HL-60 (cell line): ENCODE results near the gene SMYD1.
A peak's percentile ranks its signal among the peaks of the same experiment; 100 is the strongest.

Source experiments
- DNase-seq, 2 experiments: peaks; one replicate each; pipeline ENCODE4 v3.0.0-alpha.2; 2010 to 2020; ENCODE audit warnings: low read depth in 1 of 2, low spot score in 1 of 2
- H3K27ac ChIP-seq: fragments of 250-450 bp; sonication (Bioruptor Pico); replicated peaks from 2 replicates; pipeline ENCODE4 v1.5.1; 2020; ENCODE audit warnings: mild to moderate bottlenecking, moderate library complexity
- H3K27me3 ChIP-seq: fragments of 250-450 bp; sonication (Bioruptor Pico); 2 replicates; pipeline ENCODE4 v1.5.1; 2021; ENCODE audit warnings: mild to moderate bottlenecking, moderate library complexity; ENCODE audit not compliant: insufficient read depth, poor library complexity, severe bottlenecking
- H3K4me3 ChIP-seq: replicated peaks from 2 replicates; pipeline ENCODE4 v1.5.1; 2011; ENCODE audit warnings: mild to moderate bottlenecking, control low read depth, low read length; ENCODE audit not compliant: insufficient read depth
- CTCF ChIP-seq: IDR thresholded peaks from one replicate; pipeline ENCODE4 v1.5.1; 2011; ENCODE audit warnings: low read length, control low read depth, inconsistent platforms; ENCODE audit not compliant: insufficient read depth
- GABPA ChIP-seq: IDR thresholded peaks from 2 replicates; pipeline ENCODE4 v1.6.1; 2012; ENCODE audit warnings: low read depth
- POLR2AphosphoS5 ChIP-seq: IDR thresholded peaks from 2 replicates; pipeline ENCODE4 v1.6.1; 2012; ENCODE audit warnings: low read depth
- SPI1 ChIP-seq: IDR thresholded peaks from 2 replicates; pipeline ENCODE4 v1.6.1; 2012; ENCODE audit warnings: low read depth, mild to moderate bottlenecking, borderline replicate concordance
- TF ChIP-seq, protein P1 (sequence below): IDR thresholded peaks from 2 replicates; pipeline ENCODE4 v1.6.1; 2012; ENCODE audit warnings: low read depth; ENCODE audit not compliant: insufficient replicate concordance

Gene SMYD1

DNA sequence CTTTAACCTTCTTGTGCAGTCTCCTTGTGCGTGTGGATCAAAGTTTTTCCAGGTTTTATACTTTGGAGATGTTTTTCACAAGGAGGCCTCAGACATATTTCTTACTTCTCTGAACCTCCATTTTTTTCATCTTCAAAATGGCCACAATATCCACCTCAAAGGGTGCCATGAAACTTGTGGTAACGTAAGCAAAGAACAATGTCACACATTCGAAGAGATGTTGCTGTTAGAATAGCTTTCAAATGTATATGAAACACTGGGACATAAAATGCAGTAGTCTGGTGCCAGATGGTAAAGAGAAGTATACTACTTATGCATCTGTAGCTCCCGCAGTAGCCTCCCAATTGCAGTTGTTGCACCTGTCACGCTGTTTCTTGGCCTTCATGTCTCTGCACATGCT lies 9.4 kb upstream of the SMYD1 start:
- no peaks in the 10 kb centered on the region for H3K27me3 ChIP-seq
- TF ChIP-seq SPI1 (no peak), CTCF (no peak), POLR2AphosphoS5 (no peak), GABPA (no peak)
- TF ChIP-seq, protein P1, sequence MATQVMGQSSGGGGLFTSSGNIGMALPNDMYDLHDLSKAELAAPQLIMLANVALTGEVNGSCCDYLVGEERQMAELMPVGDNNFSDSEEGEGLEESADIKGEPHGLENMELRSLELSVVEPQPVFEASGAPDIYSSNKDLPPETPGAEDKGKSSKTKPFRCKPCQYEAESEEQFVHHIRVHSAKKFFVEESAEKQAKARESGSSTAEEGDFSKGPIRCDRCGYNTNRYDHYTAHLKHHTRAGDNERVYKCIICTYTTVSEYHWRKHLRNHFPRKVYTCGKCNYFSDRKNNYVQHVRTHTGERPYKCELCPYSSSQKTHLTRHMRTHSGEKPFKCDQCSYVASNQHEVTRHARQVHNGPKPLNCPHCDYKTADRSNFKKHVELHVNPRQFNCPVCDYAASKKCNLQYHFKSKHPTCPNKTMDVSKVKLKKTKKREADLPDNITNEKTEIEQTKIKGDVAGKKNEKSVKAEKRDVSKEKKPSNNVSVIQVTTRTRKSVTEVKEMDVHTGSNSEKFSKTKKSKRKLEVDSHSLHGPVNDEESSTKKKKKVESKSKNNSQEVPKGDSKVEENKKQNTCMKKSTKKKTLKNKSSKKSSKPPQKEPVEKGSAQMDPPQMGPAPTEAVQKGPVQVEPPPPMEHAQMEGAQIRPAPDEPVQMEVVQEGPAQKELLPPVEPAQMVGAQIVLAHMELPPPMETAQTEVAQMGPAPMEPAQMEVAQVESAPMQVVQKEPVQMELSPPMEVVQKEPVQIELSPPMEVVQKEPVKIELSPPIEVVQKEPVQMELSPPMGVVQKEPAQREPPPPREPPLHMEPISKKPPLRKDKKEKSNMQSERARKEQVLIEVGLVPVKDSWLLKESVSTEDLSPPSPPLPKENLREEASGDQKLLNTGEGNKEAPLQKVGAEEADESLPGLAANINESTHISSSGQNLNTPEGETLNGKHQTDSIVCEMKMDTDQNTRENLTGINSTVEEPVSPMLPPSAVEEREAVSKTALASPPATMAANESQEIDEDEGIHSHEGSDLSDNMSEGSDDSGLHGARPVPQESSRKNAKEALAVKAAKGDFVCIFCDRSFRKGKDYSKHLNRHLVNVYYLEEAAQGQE = no peak
- H3K4me3 ChIP-seq = no peak overlapping the region
- DNase-seq = no peak
- no peak overlapping the region for H3K27ac ChIP-seq

DNA sequence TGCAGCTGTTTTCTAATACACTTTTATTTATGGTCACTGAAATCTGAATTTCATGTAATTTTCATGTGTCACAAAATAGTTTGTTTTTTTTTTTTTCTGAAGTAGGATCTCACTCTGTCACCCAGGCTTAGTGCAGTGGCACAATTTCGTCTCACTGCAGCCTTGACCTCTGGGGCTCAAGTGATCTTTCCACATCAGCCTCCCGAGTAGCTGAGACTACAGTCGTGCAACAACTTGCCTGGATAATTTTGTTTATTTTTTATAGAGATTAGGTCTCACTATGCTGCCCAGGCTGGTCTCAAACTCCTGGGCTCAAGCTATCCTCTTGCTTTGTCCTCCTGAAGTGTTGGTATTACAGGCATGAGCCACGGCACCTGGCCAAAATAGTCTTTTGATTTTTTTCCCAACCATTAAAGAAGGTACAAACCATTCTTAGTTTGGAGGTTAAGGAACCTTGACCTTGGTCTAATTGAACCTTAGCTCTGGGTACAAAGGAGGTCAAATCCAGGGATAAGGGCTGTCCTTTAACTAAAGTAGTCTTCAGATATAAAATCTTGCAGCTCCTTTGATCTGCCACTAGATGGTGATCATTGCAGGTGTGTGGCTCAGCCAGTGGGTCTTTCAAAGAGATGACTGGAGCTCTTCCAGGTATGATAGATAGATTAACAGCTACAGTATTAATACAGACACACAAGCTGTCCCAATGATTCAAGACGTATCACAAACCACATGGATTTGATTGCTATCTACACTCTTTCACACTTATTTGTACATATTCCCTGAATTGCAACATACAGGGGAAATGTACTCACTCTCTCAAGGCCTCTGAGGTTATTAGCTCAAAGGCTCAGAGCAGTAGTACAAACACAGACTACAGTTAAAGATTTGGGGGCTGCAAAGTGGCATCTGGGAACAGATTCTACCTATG lies 7.4 kb upstream of the SMYD1 start:
- DNase-seq = peak; percentile 30 to 49
- no peaks in the 10 kb centered on the region for H3K27me3 ChIP-seq
- H3K27ac ChIP-seq = no peak overlapping the region
- TF ChIP-seq SPI1 = no peak
- no peak for TF ChIP-seq POLR2AphosphoS5
- TF ChIP-seq, protein P1 = no peak
- TF ChIP-seq CTCF = peak; percentile 75
- TF ChIP-seq GABPA = no peak
- H3K4me3 ChIP-seq = no peak overlapping the region

GRCh38 chr2:88060907-88061275 lies 6.7 kb upstream of the SMYD1 start:
- TF ChIP-seq GABPA (no peak), POLR2AphosphoS5 (no peak), CTCF (no peak), SPI1 (no peak)
- TF ChIP-seq, protein P1 = no peak
- H3K27me3 ChIP-seq = no peaks in the 10 kb centered on the region
- no peak overlapping the region for H3K27ac ChIP-seq
- H3K4me3 ChIP-seq = no peak overlapping the region
- DNase-seq = no peak
